Stimulated activated CD4-positive, alpha-beta T cell treated with anti-CD3 and anti-CD28 coated beads, Interleukin-4, amount 100 ng/mL, for 24 hours (primary cell): ENCODE results near the gene TP73.
A peak's percentile ranks its signal among the peaks of the same experiment; 100 is the strongest.

Source experiments
- DNase-seq: peaks from one replicate; pipeline ENCODE4 v3.0.0-alpha.2; 2020

TP73 gene

GRCh38 chr1:3690282-3691065 is 38.2 kb downstream of the TP73 start:
- no peak for DNase-seq

GRCh38 chr1:3691421-3692204 is 39.3 kb downstream of the TP73 start:
- no peak for DNase-seq

GRCh38 chr1:3692598-3692997 is 40.3 kb downstream of the TP73 start:
- DNase-seq: no peak

- no peak for DNase-seq
Measured at GRCh38 chr1:3693321-3693720, 41.0 kb downstream of the TP73 start.

GRCh38 chr1:3695326-3696217 is 43.3 kb downstream of the TP73 start:
- peak; percentile 32 for DNase-seq

- DNase-seq: no peak
Measured at GRCh38 chr1:3696689-3697088, 44.4 kb downstream of the TP73 start.

GRCh38 chr1:3697104-3697503 is 44.8 kb downstream of the TP73 start:
- no peak for DNase-seq

- no peak for DNase-seq
Measured at GRCh38 chr1:3697810-3698209, 45.5 kb downstream of the TP73 start.

GRCh38 chr1:3698660-3699408 is 46.5 kb downstream of the TP73 start:
- no peak for DNase-seq

- no peak for DNase-seq
Measured at GRCh38 chr1:3699596-3699995, 47.3 kb downstream of the TP73 start.

GRCh38 chr1:3700631-3701030 is 48.3 kb downstream of the TP73 start:
- no peak for DNase-seq

GRCh38 chr1:3702528-3702927 is 50.2 kb downstream of the TP73 start:
- no peak for DNase-seq

GRCh38 chr1:3702990-3703728 is 50.8 kb downstream of the TP73 start:
- DNase-seq: no peak

GRCh38 chr1:3703786-3704371 is 51.6 kb downstream of the TP73 start:
- DNase-seq: no peak

GRCh38 chr1:3705341-3705950 is 53.1 kb downstream of the TP73 start:
- DNase-seq: no peak

- DNase-seq: no peak
Measured at GRCh38 chr1:3706651-3707297, 54.5 kb downstream of the TP73 start.

GRCh38 chr1:3707298-3707938 is 55.1 kb downstream of the TP73 start:
- DNase-seq: no peak

- no peak for DNase-seq
Measured at GRCh38 chr1:3707939-3708328, 55.6 kb downstream of the TP73 start.

GRCh38 chr1:3708791-3709190 is 56.5 kb downstream of the TP73 start:
- no peak for DNase-seq

- DNase-seq: no peak
Measured at GRCh38 chr1:3710251-3710650, 57.9 kb downstream of the TP73 start.
